ENCODE data around the gene NUDT22. TPM values are rescaled to one million over a fixed set of nuclear protein-coding genes. Genes with fewer than 3 reads are reported as not detected.

NUDT22 gene
- total RNA-seq, 1 experiment from 2014 or later: 31.9 TPM

- BruUV-seq (replicated peaks): no TSS peak
- no peaks in the 10 kb centered on the region for H3K27me3 Mint-ChIP-seq (ENCODE audit: insufficient read depth, unreplicated experiment)
- no peak overlapping the region for H3K27ac Mint-ChIP-seq (ENCODE audit: unreplicated experiment)
- intact Hi-C loops (cut with micrococcal nuclease; ENCODE audit: unreplicated experiment): no loop called here
- CTCF ChIA-PET: interaction anchor here (0.5 to 1.4 kb wide), 2 partner anchors 12 to 800 kb away, joined by 3 to 13 read pairs; no protein-coding TSS in a partner anchor
- no peak for TF ChIP-seq CTCF (IDR thresholded peaks at IDR 0.05; ENCODE audit: insufficient read depth in 1 of 2, low read depth in 1 of 2, low read length in 1 of 2, severe bottlenecking in 1 of 2, unreplicated experiment in 1 of 2)
- H3K4me3 Mint-ChIP-seq (ENCODE audit: unreplicated experiment): no peak overlapping the region
- Histone ChIP-seq H3K4me1 (peaks cover 13% of the 10 kb centered on the region), H3K27me3 (replicated peaks; ENCODE audit: control insufficient read depth, insufficient read depth, low read length) (no peaks in the 10 kb centered on the region), H3K36me3 (ENCODE audit: control insufficient read depth, insufficient read depth, low read length) (peaks cover 4% of the 10 kb centered on the region), H3K4me3 (ENCODE audit: low read depth, low read length) (no peak overlapping the region), H3K9me3 (no peaks in the 10 kb centered on the region)
- H3K9me3 Mint-ChIP-seq (ENCODE audit: unreplicated experiment): no peaks in the 10 kb centered on the region
- H3K36me3 Mint-ChIP-seq (ENCODE audit: insufficient read depth, unreplicated experiment): peaks cover 83% of the 10 kb centered on the region
- DNase-seq: no peak
- peaks cover 21% of the 10 kb centered on the region for H3K4me1 Mint-ChIP-seq (ENCODE audit: low read depth, unreplicated experiment)
- POLR2A ChIA-PET: no interaction called here
These were observed 37.9 kb downstream of the NUDT22 start for GRCh38 chr11:64263947-64264317.

DNA sequence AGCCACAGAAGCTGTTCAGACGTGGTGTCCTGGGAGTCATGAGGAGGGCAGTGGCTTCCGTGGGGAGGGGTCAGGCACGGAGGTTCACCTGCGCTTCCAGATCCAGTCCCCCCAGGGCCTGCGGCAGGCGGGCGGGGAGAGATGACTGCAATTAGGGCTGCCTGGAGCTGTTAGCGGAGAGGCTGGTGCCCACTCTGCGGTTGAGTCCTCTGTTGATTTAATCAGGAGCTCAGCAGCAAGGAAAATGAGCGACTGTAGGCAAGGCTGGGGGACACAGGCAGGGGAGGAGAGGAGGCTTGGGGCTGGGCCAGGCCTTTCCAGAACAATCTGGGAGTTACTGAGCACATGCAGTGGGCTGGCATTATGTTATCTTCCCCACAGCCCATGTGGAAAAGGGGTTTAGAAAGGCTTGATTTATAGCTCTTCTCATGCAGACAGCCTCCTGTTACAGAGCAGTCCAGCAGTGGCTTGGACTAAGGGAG, 38.3 kb downstream of the NUDT22 start:
- Mint-ChIP-seq H3K27me3 (ENCODE audit: insufficient read depth, unreplicated experiment) (no peaks in the 10 kb centered on the region), H3K4me1 (ENCODE audit: low read depth, unreplicated experiment) (peaks cover 23% of the 10 kb centered on the region), H3K4me3 (ENCODE audit: unreplicated experiment) (no peak overlapping the region), H3K36me3 (ENCODE audit: insufficient read depth, unreplicated experiment) (peaks cover 83% of the 10 kb centered on the region), H3K27ac (ENCODE audit: unreplicated experiment) (no peak overlapping the region), H3K9me3 (ENCODE audit: unreplicated experiment) (no peaks in the 10 kb centered on the region)
- no peak overlapping the region for H3K4me3 ChIP-seq (ENCODE audit: low read depth, low read length)
- DNase-seq: no peak
- H3K36me3 ChIP-seq (ENCODE audit: control insufficient read depth, insufficient read depth, low read length): peaks cover 4% of the 10 kb centered on the region
- H3K27me3 ChIP-seq (replicated peaks; ENCODE audit: control insufficient read depth, insufficient read depth, low read length): no peaks in the 10 kb centered on the region
- no peaks in the 10 kb centered on the region for H3K9me3 ChIP-seq
- ChIA-PET CTCF (interaction anchor here (0.8 kb wide), 1 partner anchor 12 kb away, joined by 4 read pairs; no protein-coding TSS in a partner anchor), POLR2A (no interaction called here)
- H3K4me1 ChIP-seq: peaks cover 15% of the 10 kb centered on the region
- BruUV-seq (replicated peaks): no TSS peak
- intact Hi-C loops (cut with micrococcal nuclease; ENCODE audit: unreplicated experiment): no loop called here
- TF ChIP-seq CTCF (IDR thresholded peaks at IDR 0.05; ENCODE audit: insufficient read depth in 1 of 2, low read depth in 1 of 2, low read length in 1 of 2, severe bottlenecking in 1 of 2, unreplicated experiment in 1 of 2): no peak

- no peaks in the 10 kb centered on the region for H3K27me3 ChIP-seq (replicated peaks; ENCODE audit: control insufficient read depth, insufficient read depth, low read length)
- ChIA-PET CTCF (interaction anchor here (0.6 to 0.8 kb wide), 2 partner anchors 14 to 1423 kb away, joined by 4 to 5 read pairs; no protein-coding TSS in a partner anchor), POLR2A (no interaction called here)
- H3K4me1 Mint-ChIP-seq (ENCODE audit: low read depth, unreplicated experiment): peaks cover 17% of the 10 kb centered on the region
- DNase-seq: no peak
- H3K36me3 Mint-ChIP-seq (ENCODE audit: insufficient read depth, unreplicated experiment): peaks cover 83% of the 10 kb centered on the region
- H3K27ac Mint-ChIP-seq (ENCODE audit: unreplicated experiment): no peak overlapping the region
- intact Hi-C loops (cut with micrococcal nuclease; ENCODE audit: unreplicated experiment): no loop called here
- no TSS peak for BruUV-seq (replicated peaks)
- no peaks in the 10 kb centered on the region for H3K9me3 ChIP-seq
- TF ChIP-seq CTCF (IDR thresholded peaks at IDR 0.05; ENCODE audit: insufficient read depth in 1 of 2, low read depth in 1 of 2, low read length in 1 of 2, severe bottlenecking in 1 of 2, unreplicated experiment in 1 of 2): no peak
- H3K4me3 Mint-ChIP-seq (ENCODE audit: unreplicated experiment): no peak overlapping the region
- no peaks in the 10 kb centered on the region for H3K9me3 Mint-ChIP-seq (ENCODE audit: unreplicated experiment)
- H3K4me3 ChIP-seq (ENCODE audit: low read depth, low read length): no peak overlapping the region
- H3K27me3 Mint-ChIP-seq (ENCODE audit: insufficient read depth, unreplicated experiment): no peaks in the 10 kb centered on the region
- H3K36me3 ChIP-seq (ENCODE audit: control insufficient read depth, insufficient read depth, low read length): peaks cover 4% of the 10 kb centered on the region
- H3K4me1 ChIP-seq: peaks cover 15% of the 10 kb centered on the region
These were observed 39.4 kb downstream of the NUDT22 start for GRCh38 chr11:64265176-64266160.

Measured in Caco-2 (cell line).